HG03575 (cell line): ENCODE measurements around the gene PNKD.

ENCODE experiments used
- ATAC-seq: cut with Tn5 transposase; IDR thresholded peaks from one replicate; pipeline ENCODE4 v1.9.1; 2021; ENCODE audit not compliant: unreplicated experiment, insufficient number of reproducible peaks, low FRiP score; ENCODE audit errors: extremely low read depth

The PNKD gene

GRCh38 chr2:218329027-218329825, 58.9 kb downstream of the PNKD start:
- ATAC-seq, result no peak

GRCh38 chr2:218329826-218330593, 59.7 kb downstream of the PNKD start:
- ATAC-seq, result no peak

DNA sequence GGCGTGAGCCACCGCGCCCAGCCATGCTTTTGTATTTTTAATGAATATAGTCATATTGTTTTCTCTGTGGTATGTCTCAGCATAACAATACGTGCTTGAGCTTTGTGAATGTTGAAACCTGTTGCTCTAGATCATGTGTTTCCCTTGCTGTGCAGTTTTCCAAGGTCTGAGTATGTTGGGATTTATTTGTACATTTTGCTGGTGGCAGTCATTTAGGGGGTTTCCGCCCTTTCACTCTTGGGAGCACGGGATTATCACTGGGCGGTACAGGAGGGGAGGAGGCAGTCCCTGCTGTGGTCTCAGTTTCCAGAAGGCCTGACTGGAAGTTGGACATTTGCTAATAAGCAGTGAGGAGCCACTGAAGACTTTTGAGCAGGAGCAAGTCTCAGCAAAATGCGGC, 61.4 kb downstream of the PNKD start:
- ATAC-seq, result no peak

DNA sequence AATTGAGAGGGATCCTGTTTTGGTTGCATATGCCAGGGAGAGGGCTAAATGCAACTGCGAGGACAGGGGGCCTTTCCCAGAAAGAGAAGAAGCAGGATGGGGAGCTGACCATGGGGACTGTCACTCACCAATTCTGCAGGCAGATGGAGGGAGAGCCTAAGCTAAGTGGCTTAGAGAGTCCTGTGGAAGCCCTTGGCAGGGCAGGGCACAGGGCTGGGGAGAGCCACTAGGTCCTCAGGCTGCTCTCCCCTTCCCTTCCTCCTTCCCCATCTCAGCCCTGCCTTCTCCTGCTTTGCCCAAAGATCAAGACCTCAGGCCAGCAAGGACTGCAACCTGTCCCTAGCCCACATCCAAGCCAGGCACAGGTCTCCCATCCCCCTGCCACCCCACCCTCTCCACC, 62.0 kb downstream of the PNKD start:
- ATAC-seq, result no peak

GRCh38 chr2:218332920-218333645, 62.8 kb downstream of the PNKD start:
- ATAC-seq, result no peak

GRCh38 chr2:218334531-218334930, 64.2 kb downstream of the PNKD start:
- ATAC-seq, result no peak

- ATAC-seq, result no peak
Observed at GRCh38 chr2:218340656-218341055, 70.3 kb downstream of the PNKD start.

DNA sequence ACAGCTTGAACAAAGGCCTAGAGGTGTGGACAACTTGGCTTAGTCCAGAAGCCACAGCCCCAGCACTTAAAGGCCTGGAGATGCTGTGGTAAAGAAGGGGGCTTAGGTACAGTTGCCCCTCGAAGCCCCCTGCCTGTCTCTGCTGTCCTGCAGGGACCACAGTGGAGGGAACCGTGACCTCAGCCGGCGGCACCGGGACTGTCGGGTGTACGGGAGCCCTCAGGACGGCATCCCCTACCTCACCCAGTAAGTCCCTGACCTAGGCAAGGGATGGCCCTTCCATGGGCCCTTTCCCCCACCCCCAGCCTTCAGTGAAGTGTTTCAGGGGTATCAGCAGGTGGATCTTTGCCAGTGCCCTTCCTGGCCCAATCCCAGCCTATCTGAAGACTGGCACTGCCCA, 71.1 kb downstream of the PNKD start:
- ATAC-seq, result no peak

DNA sequence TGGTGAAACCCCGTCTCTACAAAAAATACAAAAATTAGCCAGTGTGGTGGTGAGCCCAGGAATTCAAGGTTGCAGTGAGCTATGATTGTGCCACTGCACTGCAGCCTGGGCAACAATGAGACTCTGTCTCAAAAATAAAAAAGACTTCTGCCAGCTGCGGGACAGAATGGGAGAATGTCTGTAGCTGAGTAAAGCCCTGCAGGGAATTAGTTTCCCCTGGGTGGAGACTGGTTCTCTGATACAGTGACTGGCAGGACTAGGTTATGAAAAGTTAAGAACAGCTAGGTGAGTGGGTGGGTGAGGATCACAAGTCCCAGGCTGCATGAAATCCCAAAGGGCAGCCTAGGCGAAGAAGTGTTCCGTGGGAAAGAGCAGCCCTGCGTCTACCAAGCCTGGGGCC, 72.5 kb downstream of the PNKD start:
- no peak for ATAC-seq

GRCh38 chr2:218343591-218343990, 73.3 kb downstream of the PNKD start:
- no peak for ATAC-seq

GRCh38 chr2:218344090-218344754, 73.9 kb downstream of the PNKD start:
- no peak for ATAC-seq

GRCh38 chr2:218344755-218345417, 74.6 kb downstream of the PNKD start:
- ATAC-seq, result no peak

DNA sequence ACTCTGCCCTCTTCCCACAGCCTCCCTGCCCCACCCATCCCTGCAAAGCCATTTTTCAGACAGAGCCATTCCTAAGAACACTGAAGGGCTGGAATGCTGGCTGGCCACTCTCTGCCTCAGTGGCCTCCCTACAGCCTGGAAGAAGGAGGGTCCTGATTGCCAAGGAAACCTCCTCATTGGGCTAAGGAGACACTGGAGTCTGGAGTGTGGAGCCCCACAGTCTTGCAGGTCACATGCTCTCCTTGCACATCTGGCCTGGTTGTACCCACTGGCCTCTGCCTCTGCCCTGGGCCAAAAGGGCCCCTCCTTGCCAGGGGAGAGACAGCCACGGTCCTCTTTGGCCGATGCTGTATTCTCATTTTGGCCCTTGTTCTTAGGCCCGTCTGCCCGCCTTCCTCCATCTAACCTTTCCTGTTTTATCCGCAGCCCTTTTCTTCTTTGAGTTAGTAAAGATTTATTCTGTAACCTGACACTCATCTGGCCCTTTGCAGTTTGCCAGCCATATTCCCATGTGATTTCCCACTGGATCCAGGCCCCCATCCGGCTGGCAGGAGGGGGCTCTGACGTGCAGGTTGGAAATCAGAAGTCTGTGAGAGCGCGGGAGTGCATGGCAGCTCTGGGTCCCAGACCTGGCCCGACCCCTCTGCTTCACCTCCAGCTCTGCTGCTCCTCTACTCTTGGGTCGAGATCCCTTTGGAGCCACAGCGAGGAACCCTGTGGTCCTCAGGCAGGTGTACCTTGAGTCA, 75.3 kb downstream of the PNKD start:
- ATAC-seq, result no peak

DNA sequence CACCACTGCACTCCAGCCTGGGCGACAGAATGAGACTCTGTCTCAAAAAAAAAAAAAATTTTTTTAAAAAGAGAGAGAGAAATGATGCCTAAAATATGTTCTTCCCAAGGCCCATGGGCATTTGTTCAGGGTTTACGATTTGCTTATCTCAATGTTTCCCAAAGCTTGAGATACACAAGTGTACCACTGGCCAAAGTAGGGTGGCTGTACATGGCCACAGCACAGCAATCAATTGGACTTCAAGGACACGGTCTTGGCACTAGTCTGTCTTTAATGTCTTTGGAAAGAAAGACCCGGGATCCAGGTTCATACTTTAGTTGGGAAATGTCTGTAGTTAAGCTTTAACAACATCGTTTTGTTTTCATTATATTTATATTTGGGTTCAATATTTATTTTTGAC, 76.9 kb downstream of the PNKD start:
- ATAC-seq, result no peak

- no peak for ATAC-seq
Observed at GRCh38 chr2:218354045-218354444, 83.7 kb downstream of the PNKD start.

DNA sequence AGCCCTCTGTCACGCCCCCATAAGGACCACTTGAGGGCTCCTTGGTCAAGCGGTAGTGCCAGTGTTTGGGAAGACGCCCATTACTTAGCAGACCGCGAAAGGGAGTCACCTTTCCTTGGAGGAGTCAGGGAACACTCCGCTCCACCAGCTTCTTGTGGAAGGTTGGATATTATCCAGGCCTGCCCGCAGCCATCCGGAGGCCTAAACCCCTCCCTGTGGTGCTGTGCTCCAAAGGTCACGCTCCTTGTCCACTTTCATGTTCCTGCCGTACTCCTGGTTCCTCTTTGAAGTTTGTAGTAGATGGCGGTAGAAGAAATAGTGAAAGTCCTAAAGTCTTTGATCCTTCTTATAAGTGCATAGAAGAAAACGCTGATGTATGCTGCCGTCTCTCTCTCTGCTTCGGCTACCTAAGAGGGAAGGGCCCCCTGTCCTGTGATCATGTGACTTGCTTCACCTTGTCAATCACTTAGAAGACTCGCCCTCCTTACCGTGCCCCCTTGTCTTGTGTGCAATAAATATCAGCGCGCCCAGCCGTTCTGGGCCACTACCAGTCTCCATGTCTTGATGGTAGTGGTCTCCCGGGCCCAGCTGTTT, 84.6 kb downstream of the PNKD start:
- ATAC-seq, result no peak

DNA sequence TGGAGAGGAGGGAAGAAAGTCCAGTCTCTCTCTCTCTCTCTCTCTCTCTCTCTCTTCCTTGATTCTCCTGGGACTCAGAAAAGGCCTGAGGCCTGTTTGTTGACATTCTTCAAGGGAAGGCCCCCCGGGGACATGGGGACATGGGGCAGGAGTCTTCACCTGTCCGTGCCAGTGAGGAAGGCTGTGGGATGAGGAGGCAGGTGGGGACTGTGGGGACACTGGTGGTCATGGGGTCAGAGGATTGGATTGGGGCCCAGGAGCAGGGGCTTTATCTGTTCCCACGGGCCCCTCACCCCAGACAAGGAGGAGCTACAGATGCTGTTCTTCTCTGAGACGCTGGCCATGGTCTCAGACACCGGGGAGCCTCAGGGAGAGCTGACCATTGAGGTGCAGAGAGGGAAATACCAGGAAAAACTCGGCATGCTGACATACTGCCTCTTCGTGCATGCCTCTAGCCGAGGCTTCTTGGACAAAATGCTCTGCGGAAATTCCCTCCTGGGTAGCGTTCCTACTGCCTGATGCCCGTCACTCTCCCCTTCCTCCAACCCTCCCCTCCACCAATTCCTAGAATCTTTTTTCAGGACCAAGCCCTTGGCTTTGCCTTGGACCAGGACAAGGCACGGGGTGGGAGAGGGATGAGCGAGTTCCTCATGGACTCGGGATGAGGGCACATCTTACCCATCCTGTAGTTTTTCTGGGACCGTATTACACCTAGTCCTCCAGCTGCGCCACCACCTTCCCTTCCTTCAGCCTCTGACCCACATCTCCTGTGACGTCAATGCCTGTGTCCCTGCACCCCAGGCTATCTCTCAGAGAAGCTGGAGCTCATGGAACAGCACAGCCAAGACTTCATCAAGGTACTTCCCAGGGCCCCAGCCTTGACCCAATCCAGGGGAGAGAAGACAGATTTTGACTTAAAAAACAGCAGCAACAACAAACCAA, 87.2 kb downstream of the PNKD start:
- no peak for ATAC-seq
